NCI-H146 treated with DMSO at 0.1 percent for 48 hours (cell line): ENCODE measurements around the gene CACNA1C.

ENCODE experiments used
- DNase-seq: peaks from one replicate; lab custom pipeline; 2025; ENCODE audit not compliant: unreplicated experiment; lab: John Stamatoyannopoulos, UW

Gene CACNA1C

DNA sequence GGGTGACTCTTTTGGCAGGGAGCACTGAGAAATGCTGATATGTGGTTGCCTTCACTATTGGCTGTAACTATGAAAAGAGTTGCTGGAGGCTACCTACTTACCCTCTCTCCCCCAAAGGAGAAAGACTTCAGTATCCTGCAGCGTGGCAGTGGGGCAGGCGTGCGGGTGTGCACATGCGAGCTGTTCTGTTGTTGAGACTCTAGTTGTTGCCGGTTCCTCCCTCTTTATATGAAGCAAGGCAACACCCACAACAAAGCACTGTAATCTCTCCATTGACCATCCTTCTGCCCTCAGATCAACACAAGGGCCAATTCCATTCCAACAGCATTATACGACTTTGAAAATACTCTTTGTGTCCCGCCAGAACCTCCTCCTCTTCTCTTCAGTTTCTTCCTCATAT lies 259.4 kb downstream of the CACNA1C start:
- DNase-seq, result no peak

DNA sequence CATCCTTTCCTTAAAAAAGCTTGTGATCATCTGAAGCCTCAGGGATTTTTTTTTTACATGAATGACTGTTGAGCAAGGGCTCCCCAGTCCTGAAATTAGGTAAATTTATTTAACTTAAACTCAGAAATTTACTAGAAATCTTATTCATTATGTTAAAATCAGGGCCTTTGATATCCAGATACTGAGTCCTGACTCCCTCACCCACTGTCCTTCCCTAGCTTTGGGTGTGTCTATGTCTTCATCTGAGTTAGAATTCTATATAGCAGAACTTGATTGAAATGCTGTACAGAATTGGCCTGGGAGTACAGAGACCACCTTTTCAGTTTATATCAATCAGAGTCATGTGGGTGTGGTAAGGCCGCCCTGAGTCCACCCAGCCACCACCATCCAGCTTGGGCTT lies 260.0 kb downstream of the CACNA1C start:
- no peak for DNase-seq

DNA sequence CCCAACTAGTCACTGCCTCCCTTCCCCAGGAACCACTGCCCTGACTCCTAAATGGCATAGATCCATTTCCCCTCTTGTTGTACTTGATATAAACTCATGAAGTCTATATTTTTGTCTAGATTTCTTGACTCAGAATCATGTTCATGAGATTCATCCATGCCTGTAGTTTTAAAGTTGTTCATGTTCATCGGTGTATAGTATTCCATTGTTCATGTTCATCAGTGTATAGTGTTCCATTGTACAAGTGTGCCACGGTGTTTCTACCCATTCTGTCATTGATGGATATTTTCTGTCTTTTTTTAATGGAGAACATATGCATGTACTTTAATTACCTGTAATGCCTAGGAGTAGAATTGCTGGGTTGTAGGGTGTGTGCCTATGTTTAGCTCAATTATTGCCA lies 261.7 kb downstream of the CACNA1C start:
- no peak for DNase-seq

DNA sequence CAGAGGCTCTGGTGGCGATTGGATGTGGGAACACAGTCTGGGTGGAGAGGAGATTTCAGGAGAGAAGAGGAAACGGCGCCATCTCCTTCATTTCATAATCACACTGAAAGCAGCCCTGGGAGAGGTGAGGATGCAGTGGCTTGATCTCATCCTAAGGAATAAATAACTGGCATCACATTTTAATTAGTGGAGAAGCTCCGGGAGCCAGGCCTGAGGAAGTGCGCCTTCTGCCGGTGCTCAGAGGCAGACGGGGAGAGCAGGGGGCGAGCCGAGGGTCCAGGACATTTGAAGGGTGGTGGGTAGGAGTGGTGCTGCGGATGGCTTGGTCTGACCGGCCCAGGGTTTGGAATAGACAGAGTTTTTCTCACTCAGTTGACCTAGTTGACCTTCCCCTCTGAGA lies 265.0 kb downstream of the CACNA1C start:
- no peak for DNase-seq

DNA sequence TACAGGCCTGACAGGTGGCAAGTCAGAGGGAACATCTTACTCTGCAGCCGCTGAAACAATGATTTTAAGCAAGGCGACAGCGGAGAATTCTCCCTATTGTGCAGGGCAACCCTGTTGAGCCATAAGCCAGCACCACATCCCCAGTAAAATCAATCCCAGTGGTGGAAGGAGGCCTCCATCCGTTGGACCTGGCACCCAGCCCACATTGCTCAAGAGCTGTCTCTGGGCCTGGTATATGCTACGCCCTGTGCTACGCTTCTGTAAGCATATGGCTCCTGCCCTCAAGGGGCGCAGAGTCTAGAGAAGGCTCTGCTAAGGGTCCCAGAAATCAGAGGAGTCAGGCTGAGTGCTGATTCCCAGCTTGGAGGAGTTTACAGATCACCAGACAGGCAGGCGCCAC lies 265.5 kb downstream of the CACNA1C start:
- no peak for DNase-seq

DNA sequence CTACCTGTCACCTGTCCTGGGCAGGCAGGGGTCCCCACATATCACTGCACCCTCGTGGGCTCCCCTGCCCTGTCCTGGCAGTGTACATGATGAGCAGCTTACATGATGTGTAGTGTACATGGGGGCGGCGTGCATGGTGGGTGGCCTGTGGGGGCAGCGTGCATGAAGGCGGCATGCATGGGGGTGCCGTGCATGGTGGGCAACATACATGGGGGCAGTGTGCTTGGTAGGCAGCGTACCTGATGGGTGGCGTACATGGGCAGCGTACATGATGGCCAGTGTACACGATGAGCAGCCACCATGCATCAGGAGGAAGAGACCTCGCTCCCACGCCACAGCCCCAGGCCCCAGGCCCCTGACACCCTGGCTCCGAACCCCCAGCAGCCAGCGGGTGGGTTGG lies 266.3 kb downstream of the CACNA1C start:
- DNase-seq, result no peak

DNA sequence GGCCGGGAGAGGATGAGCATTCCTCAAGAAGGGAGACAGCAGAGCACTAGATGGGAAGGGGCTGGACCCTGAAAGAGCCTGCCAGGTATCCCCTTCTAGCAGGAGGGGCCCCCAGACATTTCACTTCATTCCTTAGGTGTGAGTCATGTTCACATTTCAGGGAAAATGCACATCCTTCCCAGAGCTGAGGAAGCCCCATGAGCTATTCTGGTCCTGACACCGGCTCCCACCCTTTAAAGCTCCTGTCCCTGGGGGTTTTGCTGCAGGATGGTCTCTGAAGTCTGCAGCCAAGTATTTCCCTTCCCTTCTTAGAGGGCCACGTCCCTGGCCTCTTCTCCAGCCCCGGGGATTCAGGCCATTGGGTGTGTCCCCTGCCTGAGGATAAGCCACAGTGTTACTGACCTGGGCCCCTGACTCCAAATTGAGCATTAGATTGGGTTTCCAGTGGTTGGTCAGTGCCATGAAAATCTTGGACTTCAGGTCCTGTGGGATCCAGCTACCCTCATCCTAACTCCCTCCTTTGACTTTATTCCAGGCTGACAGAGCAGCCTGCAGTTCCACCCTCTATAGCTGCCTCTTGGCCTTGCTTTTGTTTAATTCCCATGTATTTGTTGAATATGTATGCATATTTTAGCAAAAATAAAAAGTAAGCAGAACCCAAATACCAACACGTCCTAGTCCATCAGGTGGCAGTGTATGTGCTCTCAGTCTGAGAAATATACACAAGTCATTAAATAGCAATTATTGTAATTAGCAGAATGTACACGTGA lies 267.1 kb downstream of the CACNA1C start:
- DNase-seq, result no peak

DNA sequence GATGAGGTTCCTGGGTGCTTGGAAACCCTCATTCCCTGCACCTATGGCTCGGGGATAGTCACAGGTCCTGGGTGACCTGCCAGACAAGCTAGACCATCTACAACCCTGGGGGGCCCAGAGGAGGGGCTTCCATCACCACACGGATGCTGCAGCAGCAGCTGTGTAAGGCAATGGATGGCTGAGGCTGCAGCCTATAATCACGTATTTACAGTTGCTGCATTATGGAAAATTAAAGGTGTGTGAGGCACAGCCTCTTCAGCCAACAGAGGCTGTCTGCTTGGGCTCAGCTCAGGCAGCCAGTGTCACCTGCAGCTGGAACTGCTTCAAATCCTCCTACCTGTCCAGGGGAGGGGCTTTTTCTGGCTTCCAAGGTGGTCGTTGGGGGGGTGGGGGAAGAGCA lies 268.1 kb downstream of the CACNA1C start:
- no peak for DNase-seq

DNA sequence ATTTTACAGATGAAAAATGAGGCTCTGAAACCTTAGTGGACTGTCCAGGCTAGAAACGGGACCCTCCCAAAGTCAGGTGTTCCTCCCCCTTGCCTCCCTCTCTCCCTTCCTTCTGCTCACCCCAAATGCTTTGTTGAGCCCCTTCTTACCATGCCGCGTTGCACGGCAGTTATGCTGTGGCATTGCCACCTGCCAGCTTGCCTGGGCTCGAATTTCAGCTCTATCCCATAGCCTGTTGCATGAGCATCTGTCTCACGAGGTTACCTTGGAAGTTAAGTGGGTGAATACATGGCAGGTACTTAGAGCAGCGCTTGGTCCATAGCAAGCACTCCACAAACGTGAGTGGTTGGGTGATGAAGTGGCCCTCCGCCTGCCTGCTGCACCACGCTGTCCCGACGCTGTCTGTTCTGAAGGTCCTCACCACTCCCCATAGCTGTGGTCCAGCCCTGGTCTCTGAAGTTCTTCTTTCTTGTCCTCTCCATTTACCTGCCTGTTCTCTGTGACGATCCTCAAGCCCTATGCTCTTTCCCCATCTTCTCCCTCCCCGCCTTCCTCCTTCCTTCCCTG lies 269.9 kb downstream of the CACNA1C start:
- DNase-seq, result no peak

DNA sequence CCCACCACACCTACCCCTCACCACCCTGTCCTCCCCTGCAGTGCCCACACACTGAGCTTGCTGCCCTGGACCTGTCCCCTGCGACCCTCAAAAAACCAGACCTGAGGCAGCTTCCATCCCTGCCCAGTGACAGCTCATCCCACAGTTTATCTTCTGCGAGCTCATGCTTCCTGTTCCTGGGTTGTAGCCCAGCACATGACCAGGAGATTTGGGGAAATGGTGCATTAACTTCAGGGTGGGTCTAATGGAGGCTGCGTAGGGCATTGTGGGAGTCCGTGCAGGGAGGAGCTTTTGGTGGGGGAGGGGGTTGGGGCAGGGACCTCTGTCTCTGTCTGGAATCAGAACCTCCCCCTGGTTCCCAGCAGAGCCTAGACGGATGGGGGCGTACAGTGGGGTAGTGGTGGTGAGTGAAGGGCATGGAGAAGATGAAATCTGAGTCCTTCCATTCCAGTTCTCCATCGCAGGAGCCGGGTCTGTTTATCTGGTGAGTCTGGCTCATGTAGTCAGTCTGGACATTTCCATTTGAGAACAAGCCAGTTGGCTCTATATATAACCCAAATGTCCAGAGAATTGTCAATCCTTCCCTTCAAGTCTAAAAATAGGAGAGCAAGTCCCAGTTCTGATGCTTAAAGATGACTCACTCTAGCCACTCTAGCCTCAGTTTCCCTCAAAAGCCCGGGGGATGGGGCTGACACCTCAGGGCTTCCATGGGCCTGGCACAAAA lies 270.9 kb downstream of the CACNA1C start:
- no peak for DNase-seq

DNA sequence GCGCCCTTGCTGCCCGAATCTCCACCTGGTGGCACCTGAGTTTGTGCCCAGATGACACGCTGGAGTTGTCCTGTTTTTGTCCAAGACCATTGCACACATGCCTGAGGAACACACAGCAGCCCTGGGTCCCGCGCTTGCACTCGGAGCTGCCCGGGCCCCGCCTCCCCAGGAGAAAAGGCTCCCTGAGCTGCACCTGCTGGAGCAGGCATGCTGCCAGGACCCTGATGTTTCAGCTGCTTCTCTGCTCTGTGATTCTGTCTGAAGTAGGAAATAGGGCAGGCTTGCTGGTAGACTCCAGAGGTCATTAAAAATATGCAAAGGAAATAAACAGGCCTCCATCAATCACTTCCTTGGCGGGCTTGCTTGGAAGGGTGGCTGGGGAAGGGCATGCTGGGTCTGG lies 271.6 kb downstream of the CACNA1C start:
- no peak for DNase-seq

DNA sequence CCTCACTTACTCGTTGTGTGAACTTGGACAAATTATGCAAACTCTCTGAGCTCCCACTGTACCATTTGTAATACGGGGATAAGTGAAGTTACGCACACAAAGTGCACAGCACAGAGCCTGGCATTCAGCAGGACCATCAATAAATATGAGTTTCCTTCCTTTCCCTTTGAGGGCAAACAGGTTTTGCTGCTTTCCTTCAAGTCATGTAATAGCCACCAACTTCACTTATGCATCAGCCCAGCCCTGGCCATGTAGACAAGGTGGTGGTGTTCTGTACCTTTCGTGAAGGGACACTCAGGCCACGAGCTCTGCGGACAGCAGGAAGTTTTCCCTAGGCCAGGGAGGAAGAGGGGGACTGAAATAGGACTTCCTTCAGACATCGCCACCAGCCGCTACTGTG lies 272.7 kb downstream of the CACNA1C start:
- no peak for DNase-seq

DNA sequence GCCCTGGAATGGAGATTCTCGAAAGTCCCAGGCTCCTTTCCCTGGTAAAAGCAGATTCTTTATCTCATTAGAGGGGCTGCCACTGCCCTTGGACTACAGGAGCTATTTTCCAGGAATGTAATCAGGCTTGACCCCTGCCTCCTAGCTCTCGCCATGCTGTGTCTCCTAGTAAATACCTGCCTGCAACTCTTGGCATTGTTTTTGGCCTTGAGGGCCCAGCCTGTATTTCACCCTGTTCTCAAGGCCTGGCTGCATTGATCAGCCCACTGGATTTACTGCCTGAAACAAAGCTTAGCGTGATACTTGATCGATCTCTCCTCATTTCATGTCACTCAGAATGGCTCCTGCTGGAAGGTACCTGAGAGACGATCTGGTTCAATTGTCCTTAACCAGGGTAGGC lies 273.7 kb downstream of the CACNA1C start:
- no peak for DNase-seq

DNA sequence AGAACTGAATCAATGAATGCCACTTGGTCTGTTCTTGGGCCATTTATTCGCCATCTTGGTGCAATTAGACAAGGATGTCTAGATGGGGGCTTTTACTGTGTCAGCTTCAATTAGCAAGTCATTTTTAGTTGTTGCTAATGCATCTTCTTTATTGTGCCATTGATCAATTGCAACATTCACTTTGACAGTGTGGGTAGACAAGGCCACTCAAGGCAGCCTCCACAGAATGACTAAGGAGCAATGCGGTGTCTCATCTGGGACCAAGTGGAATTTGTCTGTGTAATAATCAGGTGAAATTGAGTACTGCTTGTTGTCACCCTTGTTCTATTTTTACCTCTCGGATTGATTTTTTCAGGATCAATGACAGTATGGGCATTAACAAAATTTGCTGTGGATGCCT lies 275.9 kb downstream of the CACNA1C start:
- DNase-seq, result no peak

DNA sequence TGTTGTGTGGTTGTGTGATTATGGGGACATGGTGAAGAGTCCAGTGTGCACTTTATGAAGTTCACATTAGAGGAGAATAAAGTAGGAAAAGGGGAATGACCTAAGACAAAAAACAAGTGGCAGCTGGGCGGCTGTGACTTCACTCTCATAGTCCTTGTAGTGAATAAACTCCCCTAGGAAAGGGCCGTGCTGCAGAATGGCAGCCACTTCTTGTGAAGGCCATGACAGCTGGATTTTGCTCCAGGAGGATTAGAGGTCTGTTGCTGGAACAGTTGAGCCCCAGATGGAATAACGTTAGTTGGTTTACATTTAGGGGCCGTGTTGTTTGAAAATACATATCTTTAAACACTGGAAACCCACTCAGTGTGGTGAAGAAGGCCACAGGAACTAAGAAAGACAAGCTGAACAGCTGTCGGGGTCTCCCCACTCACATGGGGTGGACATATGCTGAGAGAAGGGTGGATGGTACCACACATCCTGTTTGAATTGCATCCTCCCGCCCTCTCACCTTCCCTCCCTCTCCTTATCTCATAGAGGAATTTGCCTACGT lies 276.9 kb downstream of the CACNA1C start:
- DNase-seq, result no peak

DNA sequence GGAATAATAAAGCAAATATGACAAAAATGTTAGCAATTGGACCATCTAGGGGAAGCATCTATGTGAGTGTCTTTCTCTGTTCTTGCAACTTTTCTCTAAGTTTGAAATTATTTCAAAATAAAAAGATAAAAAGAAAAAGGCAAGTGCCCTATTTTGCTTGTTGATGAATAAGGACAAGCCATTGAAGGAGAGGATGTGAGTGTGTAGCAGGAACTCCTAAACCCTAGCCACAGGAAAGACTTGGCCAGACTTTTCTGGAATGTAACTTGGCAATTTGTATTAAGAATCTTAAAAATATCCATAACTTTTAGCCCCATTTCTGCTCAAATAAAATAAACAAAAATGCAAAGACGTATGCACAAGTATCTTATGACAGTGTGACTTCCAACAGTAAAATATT lies 279.4 kb downstream of the CACNA1C start:
- DNase-seq, result no peak

DNA sequence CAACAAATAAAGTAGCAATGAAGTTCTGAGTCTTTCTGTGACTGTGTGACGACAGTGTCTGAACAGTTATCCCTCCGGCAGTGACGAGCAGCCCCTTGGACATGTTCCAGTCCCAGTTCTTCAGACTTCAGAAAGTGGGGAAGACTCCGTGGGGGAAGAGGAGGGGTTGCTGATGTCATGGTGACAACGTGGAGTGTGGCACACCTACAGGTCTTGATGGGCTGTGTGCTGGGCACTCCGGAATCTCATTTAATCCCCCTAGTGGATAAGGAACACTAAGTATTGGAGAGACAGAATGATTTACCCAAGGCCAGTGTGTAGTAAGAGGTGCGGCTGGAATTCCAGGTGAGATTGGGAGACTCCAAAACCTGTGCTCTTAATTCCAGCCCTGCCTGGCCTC lies 280.2 kb downstream of the CACNA1C start:
- no peak for DNase-seq

DNA sequence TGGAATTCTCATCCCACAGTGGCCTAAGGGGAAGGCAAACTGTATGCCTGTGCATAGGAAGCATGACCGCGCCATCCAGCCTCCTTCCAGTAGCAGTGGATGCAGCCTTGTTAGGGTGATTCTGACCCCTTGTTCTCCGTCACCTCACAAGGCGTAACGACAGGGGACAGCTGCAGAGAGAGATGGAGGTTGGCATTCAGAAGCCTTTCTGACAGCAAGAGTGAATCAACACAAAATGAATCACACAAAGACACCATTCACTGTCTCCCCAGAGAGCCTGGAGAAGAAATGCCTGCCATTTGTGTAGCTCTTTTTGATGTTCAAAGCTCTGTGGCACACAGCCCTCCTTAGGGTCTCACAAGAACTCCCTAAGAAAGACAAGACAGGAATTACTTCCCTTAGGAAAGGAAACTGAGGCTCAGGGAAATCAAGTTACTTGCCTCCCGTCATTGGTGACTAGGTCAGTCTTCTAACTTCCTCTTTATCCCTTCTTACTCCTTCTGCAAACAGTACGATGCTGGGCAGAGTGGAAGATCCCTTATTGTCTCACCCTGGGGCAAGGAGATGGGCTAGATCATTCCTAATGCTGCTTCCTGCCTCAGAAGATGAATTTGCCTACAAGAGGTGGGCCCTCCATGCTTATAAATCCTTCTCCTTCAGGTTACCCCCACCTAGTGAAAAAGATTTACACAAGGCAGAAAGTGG lies 280.9 kb downstream of the CACNA1C start:
- DNase-seq, result no peak

DNA sequence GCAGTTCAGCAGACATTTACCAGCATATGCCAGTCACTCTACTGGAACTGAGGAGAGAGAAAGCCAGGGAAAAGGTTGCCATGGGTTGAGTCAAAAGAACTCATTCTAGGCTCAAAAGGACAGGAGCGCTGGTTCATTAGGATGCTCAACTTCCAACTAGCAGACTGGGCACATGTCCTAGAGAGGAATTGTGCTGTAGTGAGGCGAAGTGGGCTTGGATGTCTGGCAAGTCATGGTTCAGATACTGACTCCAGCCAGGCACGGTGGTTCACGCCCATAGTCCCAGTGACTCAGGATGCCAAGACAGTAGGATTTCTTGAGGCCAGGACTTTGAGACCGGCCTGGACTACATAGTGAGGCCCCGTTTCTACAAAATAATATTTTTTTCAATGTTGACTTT lies 281.5 kb downstream of the CACNA1C start:
- DNase-seq, result no peak

DNA sequence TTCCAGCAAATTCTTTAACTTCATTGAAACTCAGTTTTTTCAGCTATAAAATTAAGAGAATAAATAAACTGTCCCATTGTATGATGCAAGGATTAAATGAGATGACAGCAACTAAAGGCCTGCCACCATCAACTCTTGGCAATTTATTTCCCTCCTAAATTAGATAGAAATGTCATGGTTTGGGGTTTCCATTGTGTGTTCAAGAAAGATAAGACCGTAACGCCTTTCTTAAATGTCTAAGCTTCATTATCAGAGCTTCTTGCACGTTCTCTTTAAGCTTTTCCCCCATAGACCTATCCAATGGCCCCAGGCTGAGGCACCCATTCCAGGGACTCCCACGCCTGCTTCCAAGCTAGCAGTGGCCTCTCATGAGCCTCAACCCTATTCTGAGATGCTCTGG lies 281.9 kb downstream of the CACNA1C start:
- no peak for DNase-seq

DNA sequence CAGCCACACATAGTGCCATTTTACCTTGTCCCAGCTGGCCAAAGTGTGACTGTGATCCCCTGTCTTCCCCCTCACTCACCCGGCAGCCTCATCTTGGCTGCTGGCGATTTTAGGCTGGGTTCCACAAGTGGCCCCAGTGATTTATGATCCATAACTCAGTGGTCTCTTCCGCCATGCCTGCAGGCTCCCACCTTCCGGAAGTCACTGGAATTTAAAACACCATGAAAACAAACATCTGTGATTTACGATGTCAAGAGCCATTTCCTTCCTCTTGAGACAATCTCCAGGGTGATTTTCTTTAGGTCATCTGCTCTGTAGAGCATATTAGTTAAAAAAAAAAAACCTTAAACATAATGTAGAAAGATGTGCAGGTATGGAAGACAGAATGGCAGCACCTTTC lies 282.3 kb downstream of the CACNA1C start:
- DNase-seq, result no peak

DNA sequence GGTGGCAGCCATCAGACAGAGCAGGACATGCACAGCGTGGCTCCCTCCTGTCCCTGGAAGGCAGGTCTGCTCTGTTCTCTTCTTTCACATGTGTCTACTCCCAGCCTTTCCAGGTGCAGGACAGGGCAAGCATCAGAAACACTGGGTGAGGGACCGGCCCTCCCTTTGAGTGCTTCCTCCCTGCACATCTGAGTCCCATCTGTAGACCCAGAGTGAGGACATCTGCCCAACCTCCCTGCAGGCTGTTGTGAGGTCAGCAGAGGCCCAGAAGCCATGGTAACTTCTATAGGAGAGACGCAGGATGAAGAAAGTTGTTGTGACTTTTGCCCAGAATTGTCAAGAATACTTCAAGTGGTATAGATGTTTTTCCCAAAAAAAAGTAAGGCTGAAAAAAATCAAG lies 282.7 kb downstream of the CACNA1C start:
- DNase-seq, result no peak
